K562 (cell line): ENCODE results near the gene FOXP3. TPM values are rescaled to one million over a fixed set of nuclear protein-coding genes. Genes with fewer than 3 reads are reported as not detected.

Experiments
- ATAC-seq: fragments of 200-7000 bp; cut with Tn5 transposase; 3 replicates; pipeline ENCODE4 v1.9.1; 2020; ENCODE audit warnings: moderate library complexity
- BruUV-seq: library from RNA; stranded (reverse); fragments of 400-500 nt; replicated peaks from 2 replicates; lab custom pipeline; 2021; lab: Mats Ljungman, UMichigan
- CTCF ChIA-PET: fragments of 300-600 bp; formaldehyde crosslinking; extraction: SDS; loops from one replicate; lab custom pipeline; 2021; ENCODE audit warnings: low intra/inter-chr PET ratio; lab: Yijun Ruan, JAX
- POLR2A ChIA-PET: fragments of 300-600, 350-650 bp; sonication (Branson Sonifier 250); formaldehyde crosslinking; extraction: SDS; loops from one replicate; lab custom pipeline; 2021; ENCODE audit warnings: antibody characterized with exemption, inconsistent platforms; lab: Yijun Ruan, JAX
- DNase-seq, 4 experiments: peaks; one replicate each; pipeline versions ENCODE4 v3.0.0 to v3.0.0-alpha.2; 2011 to 2018; ENCODE audit warnings: low spot score in 3 of 4, mixed read lengths in 3 of 4; ENCODE audit errors: extremely low read depth in 1 of 4
- FAIRE-seq: peaks from 2 replicates; lab custom pipeline; 2011; peaks lifted over from hg19 to GRCh38; lab: Jason Lieb, UNC
- H2AFZ ChIP-seq: 2 replicates; pipeline ENCODE4 v1.6.0; 2011; ENCODE audit warnings: low read depth, low read length, control low read depth, inconsistent platforms
- H3K27ac ChIP-seq: fragments of 200-600 bp; 3 replicates; pipeline ENCODE4 v1.8.0; 2011; ENCODE audit warnings: low read depth, mild to moderate bottlenecking, control low read depth, inconsistent platforms, low read length, moderate library complexity, mixed read lengths; ENCODE audit errors: extremely low read depth
- H3K27me3 ChIP-seq, 2 experiments: fragments of 300-600 bp in 1 of 2; 2 replicates in 1 of 2; 3 replicates in 1 of 2; pipeline versions ENCODE4 v1.6.0 to v1.8.0; 2011; ENCODE audit warnings: inconsistent platforms in 2 of 2, low read length in 2 of 2, mild to moderate bottlenecking in 1 of 2, mixed read lengths in 1 of 2, moderate library complexity in 1 of 2; ENCODE audit not compliant: control insufficient read depth in 2 of 2, insufficient read depth in 2 of 2
- H3K36me3 ChIP-seq: fragments of 300-600 bp; 3 replicates; pipeline ENCODE4 v1.8.0; 2011; ENCODE audit warnings: mild to moderate bottlenecking, low read length, inconsistent platforms; ENCODE audit not compliant: control insufficient read depth, insufficient read depth
- H3K4me1 ChIP-seq, 2 experiments: fragments of 200-600 bp in 1 of 2; replicated peaks in 1 of 2; 2 replicates in 1 of 2; 3 replicates in 1 of 2; pipeline versions ENCODE4 v1.5.1 to v1.8.0; 2011; ENCODE audit warnings: inconsistent platforms in 2 of 2, low read length in 2 of 2, mild to moderate bottlenecking in 1 of 2, mixed read lengths in 1 of 2, moderate library complexity in 1 of 2; ENCODE audit not compliant: control insufficient read depth in 2 of 2, insufficient read depth in 2 of 2
- H3K4me2 ChIP-seq: 2 replicates; pipeline ENCODE4 v1.6.1; 2011; ENCODE audit warnings: low read length, control low read depth, inconsistent platforms, mixed read lengths; ENCODE audit not compliant: insufficient read depth
- H3K4me3 ChIP-seq: fragments of 200-600 bp; sonication (generic), shearing (Covaris generic); 2 replicates; pipeline ENCODE4 v1.5.1; 2016; ENCODE audit warnings: control low read depth, inconsistent platforms
- H3K79me2 ChIP-seq: fragments of 200-600 bp; 3 replicates; pipeline ENCODE4 v1.8.0; 2011; ENCODE audit warnings: low read length, inconsistent platforms; ENCODE audit not compliant: control insufficient read depth, insufficient read depth
- H3K9ac ChIP-seq, 2 experiments: 2 replicates each; pipeline versions ENCODE4 v1.6.0 to v1.6.1; 2011; ENCODE audit warnings: low read depth in 2 of 2, low read length in 2 of 2, control low read depth in 1 of 2, inconsistent platforms in 1 of 2, mild to moderate bottlenecking in 1 of 2, mixed read lengths in 1 of 2; ENCODE audit not compliant: insufficient read depth in 1 of 2
- H3K9me1 ChIP-seq: one replicate; pipeline ENCODE4 v1.6.0; 2011; ENCODE audit warnings: inconsistent platforms, mild to moderate bottlenecking, low read length, moderate library complexity; ENCODE audit not compliant: control insufficient read depth, insufficient read depth
- H3K9me3 ChIP-seq: replicated peaks from 2 replicates; pipeline ENCODE4 v1.5.1; 2011; ENCODE audit warnings: low read depth, low read length, inconsistent platforms; ENCODE audit not compliant: control insufficient read depth, insufficient read depth
- H4K20me1 ChIP-seq: replicated peaks from 2 replicates; pipeline ENCODE4 v1.6.1; 2011; ENCODE audit warnings: low read length, inconsistent platforms, mixed read lengths; ENCODE audit not compliant: control insufficient read depth, insufficient read depth
- ZFP91 ChIP-seq: sonication (generic); formaldehyde crosslinking; IDR thresholded peaks from 2 replicates; pipeline ENCODE4 v1.8.0; 2022; ENCODE audit warnings: mild to moderate bottlenecking, missing genetic modification reagents
- WGBS: fragments of 100-300 bp; shearing (Covaris generic); methylation state at CpG from one replicate; pipeline ENCODE4 v1.1.6; 2016; ENCODE audit warnings: low coverage, mixed read lengths; ENCODE audit not compliant: insufficient coverage; ENCODE audit errors: missing lambda C conversion rate; 5-methylcytosine and 5-hydroxymethylcytosine counted together
- in situ Hi-C: fragments of 300-500 bp; cut with MboI; formaldehyde crosslinking; loops from 4 replicates; pipeline ENCODE4 v1.15.0; 2018; ENCODE audit warnings: inconsistent platforms, mixed read lengths
- intact Hi-C: fragments of 100-400 bp; cut with micrococcal nuclease; formaldehyde crosslinking; loops from 2 replicates; pipeline ENCODE4 v1.14.2; 2022
- polyA plus RNA-seq, 8 experiments: library from polyadenylated mRNA; depleted of rRNA in 4 of 8; stranded (reverse) in 5 of 8; unstranded in 3 of 8; fragments of >200 nt; fragmentation: Nextera tagmentation in 2 of 8; fragmentation: Illumina TruSeq in 1 of 8; extraction: Ambion mirVana in 2 of 8; extraction: Trizol in 1 of 8; gene quantifications; 2 replicates each; pipeline versions ENCODE4 v1.2.1 to v1.2.3, GENCODE V29; 2011 to 2014; ENCODE audit warnings: inconsistent platforms in 1 of 8, missing spikeins in 1 of 8
- total RNA-seq, 7 experiments: library from RNA; depleted of rRNA in 6 of 7; stranded (reverse); fragments of >200 nt in 6 of 7; fragmentation: Illumina TruSeq in 2 of 7; extraction: Trizol in 2 of 7; gene quantifications; 2 replicates each; pipeline versions ENCODE4 v1.2.1 to v1.2.3, GENCODE V29; 2011 to 2021; ENCODE audit warnings: low replicate concordance in 1 of 7
- TF ChIP-seq, protein P1 (sequence below): sonication (generic); formaldehyde crosslinking; IDR thresholded peaks from 2 replicates; pipeline ENCODE4 v1.8.0; 2022; ENCODE audit warnings: missing genetic modification reagents, mild to moderate bottlenecking, moderate library complexity, borderline replicate concordance

FOXP3 gene
- total and polyA plus RNA-seq, 9 of the 15 experiments (the other 6 are each of a cell fraction or from before 2014, with no cell fraction given) = 0.04 to 0.24 (median 0.07) TPM; not detected in 4

- ChIA-PET POLR2A (interaction anchor here (0.7 to 1.3 kb wide), 3 partner anchors 10 to 427 kb away, joined by 3 to 4 read pairs (median 3); no protein-coding TSS in a partner anchor), CTCF (no interaction called here)
- in situ Hi-C loops (no loop called here), intact Hi-C loops (no loop called here)
- Histone ChIP-seq H3K4me2 (0 out of 2 replicates have a peak overlapping the region, but pooled peaks have one; percentile 11), H3K4me3 (no peak overlapping the region), H3K27me3 (peaks cover 0 to 17% of the 10 kb centered on the region in 2 experiments; a peak in 2 of 5 replicates), H3K79me2 (no peaks in the 10 kb centered on the region), H4K20me1 (no peaks in the 10 kb centered on the region), H3K36me3 (no peaks in the 10 kb centered on the region), H3K4me1 (peaks cover 6 to 41% of the 10 kb centered on the region in 2 experiments; a peak in 4 of 5 replicates), H2AFZ (no peak overlapping the region), H3K27ac (no peak overlapping the region), H3K9ac (no peak overlapping the region), H3K9me1 (no peaks in the 10 kb centered on the region), H3K9me3 (no peaks in the 10 kb centered on the region)
- WGBS = 29% methylated on average over 7 of the region's 9 CpGs
- no peak for ATAC-seq
- no peak for TF ChIP-seq ZFP91
- TF ChIP-seq, protein P1, sequence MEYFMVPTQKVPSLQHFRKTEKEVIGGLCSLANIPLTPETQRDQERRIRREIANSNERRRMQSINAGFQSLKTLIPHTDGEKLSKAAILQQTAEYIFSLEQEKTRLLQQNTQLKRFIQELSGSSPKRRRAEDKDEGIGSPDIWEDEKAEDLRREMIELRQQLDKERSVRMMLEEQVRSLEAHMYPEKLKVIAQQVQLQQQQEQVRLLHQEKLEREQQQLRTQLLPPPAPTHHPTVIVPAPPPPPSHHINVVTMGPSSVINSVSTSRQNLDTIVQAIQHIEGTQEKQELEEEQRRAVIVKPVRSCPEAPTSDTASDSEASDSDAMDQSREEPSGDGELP = peak; percentile 4; the same call in 1 of the 2 replicates
- DNase-seq = no peak
- BruUV-seq = no TSS peak
- FAIRE-seq = no peak
These were observed 37.6 kb downstream of the FOXP3 start for GRCh38 chrX:49226946-49227345.
